Upper lobe of left lung (tissue), 6 donors: ENCODE data around the gene SMYD2. TPM values are rescaled to one million over a fixed set of nuclear protein-coding genes. Genes with fewer than 3 reads are reported as not detected.

ENCODE experiments used
- ATAC-seq, 2 donors: fragments of 200-7000 bp; cut with Tn5 transposase; one replicate each; pipeline ENCODE4 v1.9.1; 2022; ENCODE audit warnings: mild to moderate bottlenecking in 2 of 2, moderate library complexity in 2 of 2; ENCODE audit not compliant: low FRiP score in 2 of 2
- DNase-seq, 2 donors: peaks; one replicate each; pipeline ENCODE4 v3.0.0-alpha.2; 2019 to 2020
- H3K27ac ChIP-seq, 4 donors: fragments of 200-600 bp; sonication (generic); one replicate each; pipeline ENCODE4 v1.5.1; 2016 to 2019
- H3K27me3 ChIP-seq, 4 donors: fragments of 200-600 bp; sonication (generic); one replicate each; pipeline ENCODE4 v1.5.1; 2017 to 2019
- H3K36me3 ChIP-seq, 4 donors: fragments of 200-600 bp; sonication (generic); one replicate each; pipeline ENCODE4 v1.5.1; 2016 to 2019
- H3K4me1 ChIP-seq, 4 donors: fragments of 200-600 bp; sonication (generic); one replicate each; pipeline ENCODE4 v1.5.1; 2018 to 2019
- H3K4me3 ChIP-seq, 4 donors: fragments of 200-600 bp; sonication (generic); one replicate each; pipeline ENCODE4 v1.5.1; 2017 to 2019; ENCODE audit warnings: mild to moderate bottlenecking in 2 of 4, moderate library complexity in 1 of 4
- H3K9me3 ChIP-seq, 4 donors: fragments of 200-600 bp; sonication (generic); one replicate each; pipeline ENCODE4 v1.5.1; 2018 to 2019
- CTCF ChIP-seq, 6 experiments: fragments of 450-650 bp in 4 of 6; fragments of 200-600 bp in 2 of 6; sonication (generic) in 2 of 6; IDR thresholded peaks; one replicate each; pipeline ENCODE4 v1.5.1; 2016 to 2019; ENCODE audit warnings: antibody characterized with exemption in 6 of 6
- EP300 ChIP-seq, 4 donors: sonication (generic); formaldehyde crosslinking; IDR thresholded peaks; one replicate each; pipeline ENCODE4 v1.5.1; 2017; ENCODE audit warnings: antibody characterized with exemption in 4 of 4, control low read depth in 2 of 4
- POLR2A ChIP-seq, 4 donors: fragments of 450-650 bp; IDR thresholded peaks; one replicate each; pipeline ENCODE4 v1.5.1; 2016 to 2017; ENCODE audit warnings: antibody characterized with exemption in 4 of 4, mild to moderate bottlenecking in 2 of 4
- POLR2AphosphoS5 ChIP-seq, 2 donors: sonication (generic); formaldehyde crosslinking; IDR thresholded peaks; one replicate each; pipeline ENCODE4 v1.5.1; 2017; ENCODE audit warnings: antibody characterized with exemption in 2 of 2
- WGBS, 2 donors: methylation state at CpG; one replicate each; pipeline ENCODE4 v1.1.5; 2017 to 2018; 5-methylcytosine and 5-hydroxymethylcytosine counted together
- total RNA-seq, 6 donors: library from RNA; depleted of rRNA in 4 of 6; stranded (reverse); fragments of >200 nt in 4 of 6; gene quantifications; one replicate each; pipeline versions ENCODE4 v1.1.0 to v1.2.1, GENCODE V29; 2016 to 2021
- donor health status: DM: no; HTN: no; CAD: no; lungs with moderate emphysema.
- donor health status: DM: no; HTN: yes; CAD: no; lungs with severe emphysema.

SMYD2 gene
- total RNA-seq, 6 donors from 2014 or later: 22.6 to 52.9 (median 34.8) TPM

GRCh38 chr1:214352838-214353237 lies 71.9 kb downstream of the SMYD2 start:
- ATAC-seq: no peak
- H3K36me3 ChIP-seq: peaks cover 0 to 43% (median 9%) of the 10 kb centered on the region in 4 donors
- TF ChIP-seq CTCF (IDR thresholded peaks at IDR 0.05) (no peak), POLR2AphosphoS5 (IDR thresholded peaks at IDR 0.05) (no peak), EP300 (IDR thresholded peaks at IDR 0.05) (no peak), POLR2A (IDR thresholded peaks at IDR 0.05) (no peak)
- no peak overlapping the region for H3K27ac ChIP-seq
- no peak overlapping the region for H3K4me3 ChIP-seq
- H3K27me3 ChIP-seq: no peaks in the 10 kb centered on the region
- DNase-seq: no peak
- 85 to 92% methylated on average over 4 of the region's 4 CpGs for WGBS, 2 donors
- H3K4me1 ChIP-seq: no peaks in the 10 kb centered on the region
- no peaks in the 10 kb centered on the region for H3K9me3 ChIP-seq

GRCh38 chr1:214354440-214355148 lies 73.6 kb downstream of the SMYD2 start:
- Histone ChIP-seq H3K27ac (no peak overlapping the region), H3K9me3 (no peaks in the 10 kb centered on the region), H3K27me3 (no peaks in the 10 kb centered on the region), H3K36me3 (peaks cover 0 to 46% (median 10%) of the 10 kb centered on the region in 4 donors), H3K4me1 (no peaks in the 10 kb centered on the region), H3K4me3 (no peak overlapping the region)
- 83 to 89% methylated on average over 4 of the region's 4 CpGs for WGBS, 2 donors
- no peak for TF ChIP-seq EP300 (IDR thresholded peaks at IDR 0.05)
- no peak for TF ChIP-seq POLR2AphosphoS5 (IDR thresholded peaks at IDR 0.05)
- no peak for TF ChIP-seq CTCF (IDR thresholded peaks at IDR 0.05)
- TF ChIP-seq POLR2A (IDR thresholded peaks at IDR 0.05): no peak
- no peak for ATAC-seq
- no peak for DNase-seq

GRCh38 chr1:214360116-214360515 lies 79.2 kb downstream of the SMYD2 start:
- no peaks in the 10 kb centered on the region for H3K4me1 ChIP-seq
- no peak for DNase-seq
- no peak overlapping the region for H3K4me3 ChIP-seq
- H3K27ac ChIP-seq: no peak overlapping the region
- WGBS, 2 donors: 90% methylated on average over 5 of the region's 5 CpGs
- TF ChIP-seq EP300 (IDR thresholded peaks at IDR 0.05): no peak
- TF ChIP-seq POLR2AphosphoS5 (IDR thresholded peaks at IDR 0.05): no peak
- no peak for TF ChIP-seq POLR2A (IDR thresholded peaks at IDR 0.05)
- TF ChIP-seq CTCF (IDR thresholded peaks at IDR 0.05): no peak
- no peaks in the 10 kb centered on the region for H3K9me3 ChIP-seq
- ATAC-seq: no peak
- peaks cover 0 to 77% (median 22%) of the 10 kb centered on the region in 4 donors for H3K36me3 ChIP-seq
- H3K27me3 ChIP-seq: no peaks in the 10 kb centered on the region

GRCh38 chr1:214360525-214361164 lies 79.7 kb downstream of the SMYD2 start:
- Histone ChIP-seq H3K27ac (no peak overlapping the region), H3K36me3 (peaks cover 0 to 74% (median 22%) of the 10 kb centered on the region in 4 donors)
- TF ChIP-seq POLR2AphosphoS5 (IDR thresholded peaks at IDR 0.05) (no peak), EP300 (IDR thresholded peaks at IDR 0.05) (no peak), CTCF (IDR thresholded peaks at IDR 0.05) (no peak), POLR2A (IDR thresholded peaks at IDR 0.05) (no peak)

More at GRCh38 chr1:214360525-214361164, 79.7 kb downstream of the SMYD2 start:
- WGBS, 2 donors: 73 to 75% methylated on average over 3 of the region's 3 CpGs
- DNase-seq: no peak
- H3K4me3 ChIP-seq: no peak overlapping the region
- H3K4me1 ChIP-seq: no peaks in the 10 kb centered on the region
- no peaks in the 10 kb centered on the region for H3K27me3 ChIP-seq
- ATAC-seq: no peak
- H3K9me3 ChIP-seq: no peaks in the 10 kb centered on the region
